ENCODE measurements around the gene LPGAT1.

The LPGAT1 gene

DNA sequence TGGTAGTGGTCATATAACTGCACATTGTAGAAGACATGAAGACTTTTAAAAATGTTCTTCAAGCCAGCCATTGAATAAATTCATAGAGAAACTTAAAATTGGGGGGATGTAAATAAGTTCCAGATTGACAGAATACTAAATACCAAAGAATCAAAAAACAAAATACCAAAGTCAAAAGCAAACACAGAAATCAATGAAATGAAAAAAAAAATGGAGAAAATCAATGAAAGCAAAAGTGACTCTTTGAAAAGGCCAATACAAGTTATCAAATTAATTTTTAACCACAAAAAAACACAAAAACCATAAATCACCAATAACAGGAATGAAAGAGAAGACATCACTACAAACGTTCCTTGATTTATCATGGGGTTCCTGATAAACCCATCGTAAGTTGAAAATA lies 25.6 kb downstream of the LPGAT1 start:
- TF ChIP-seq, protein P1, sequence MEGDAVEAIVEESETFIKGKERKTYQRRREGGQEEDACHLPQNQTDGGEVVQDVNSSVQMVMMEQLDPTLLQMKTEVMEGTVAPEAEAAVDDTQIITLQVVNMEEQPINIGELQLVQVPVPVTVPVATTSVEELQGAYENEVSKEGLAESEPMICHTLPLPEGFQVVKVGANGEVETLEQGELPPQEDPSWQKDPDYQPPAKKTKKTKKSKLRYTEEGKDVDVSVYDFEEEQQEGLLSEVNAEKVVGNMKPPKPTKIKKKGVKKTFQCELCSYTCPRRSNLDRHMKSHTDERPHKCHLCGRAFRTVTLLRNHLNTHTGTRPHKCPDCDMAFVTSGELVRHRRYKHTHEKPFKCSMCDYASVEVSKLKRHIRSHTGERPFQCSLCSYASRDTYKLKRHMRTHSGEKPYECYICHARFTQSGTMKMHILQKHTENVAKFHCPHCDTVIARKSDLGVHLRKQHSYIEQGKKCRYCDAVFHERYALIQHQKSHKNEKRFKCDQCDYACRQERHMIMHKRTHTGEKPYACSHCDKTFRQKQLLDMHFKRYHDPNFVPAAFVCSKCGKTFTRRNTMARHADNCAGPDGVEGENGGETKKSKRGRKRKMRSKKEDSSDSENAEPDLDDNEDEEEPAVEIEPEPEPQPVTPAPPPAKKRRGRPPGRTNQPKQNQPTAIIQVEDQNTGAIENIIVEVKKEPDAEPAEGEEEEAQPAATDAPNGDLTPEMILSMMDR (IDR thresholded peaks at IDR 0.05) = no peak

DNA sequence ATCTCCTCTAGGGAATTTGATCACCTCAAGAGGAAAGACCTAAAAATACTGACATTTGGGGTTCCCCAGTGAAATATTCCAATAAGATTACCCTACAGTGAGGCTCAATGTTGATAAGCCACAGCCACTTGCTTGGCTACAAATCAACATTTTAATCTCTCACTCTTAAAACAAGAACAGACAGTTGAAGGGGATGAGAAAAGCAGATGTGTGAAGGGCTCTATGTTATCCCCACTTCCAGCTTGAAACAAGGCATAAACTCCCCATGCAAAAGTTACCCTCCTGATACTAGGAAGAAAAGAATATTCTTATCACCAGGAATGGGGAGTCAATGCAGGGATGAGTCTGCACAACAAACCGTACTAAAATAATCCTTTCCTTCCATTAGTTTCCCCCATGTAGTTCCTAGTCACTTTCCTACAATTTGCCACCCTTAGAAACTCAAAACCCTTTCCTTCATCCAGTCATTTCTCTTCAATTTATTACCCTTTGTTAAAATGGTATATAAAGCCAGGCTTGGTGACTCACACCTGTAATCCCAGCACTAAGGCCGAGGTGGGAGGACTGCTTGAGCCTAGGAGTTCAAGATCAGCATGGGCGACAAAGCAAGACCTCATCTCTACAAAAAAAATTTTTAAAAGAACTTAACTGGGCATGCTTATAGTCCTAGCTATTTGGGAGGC lies 29.5 kb downstream of the LPGAT1 start:
- TF ChIP-seq, protein P1 (IDR thresholded peaks at IDR 0.05) = no peak

DNA sequence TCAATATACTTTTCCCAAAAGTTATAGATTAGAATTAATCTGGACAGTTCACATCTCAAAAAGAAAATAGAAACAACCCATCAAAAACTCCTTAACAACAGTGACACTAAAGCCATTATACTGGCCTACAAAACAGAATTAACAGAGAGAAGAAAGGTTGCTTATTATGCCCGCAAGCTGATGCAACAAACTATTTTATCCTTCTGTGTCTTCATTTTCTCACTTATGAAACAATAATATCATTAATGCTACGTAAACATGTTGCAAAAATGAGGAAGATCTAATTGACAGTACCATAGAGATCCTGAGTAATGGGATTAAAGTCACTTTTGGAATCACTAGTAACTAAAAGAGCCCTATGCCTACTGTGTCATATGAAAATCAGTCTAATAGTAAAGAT lies 32.6 kb downstream of the LPGAT1 start:
- TF ChIP-seq, protein P1 (IDR thresholded peaks at IDR 0.05) = no peak

DNA sequence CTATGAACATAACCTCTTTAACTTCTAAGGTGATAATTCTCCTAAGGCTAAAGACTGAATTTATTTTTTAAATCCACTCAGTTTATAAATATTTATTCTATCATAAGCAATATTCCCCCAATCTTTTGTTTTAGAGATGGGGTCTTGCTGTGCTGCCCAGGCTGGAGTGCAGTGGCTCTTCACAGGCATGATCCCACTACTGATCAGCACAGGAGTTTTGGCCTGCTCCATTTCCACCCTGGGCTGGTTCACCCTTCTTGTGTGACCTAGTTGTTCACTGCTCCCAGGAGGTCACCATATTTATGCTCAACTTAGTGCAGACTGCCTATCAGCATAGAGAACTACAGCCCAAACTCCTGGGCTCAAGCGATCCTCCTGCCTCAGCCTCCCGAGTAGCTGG lies 38.6 kb downstream of the LPGAT1 start:
- TF ChIP-seq, protein P1 (IDR thresholded peaks at IDR 0.05) = no peak

DNA sequence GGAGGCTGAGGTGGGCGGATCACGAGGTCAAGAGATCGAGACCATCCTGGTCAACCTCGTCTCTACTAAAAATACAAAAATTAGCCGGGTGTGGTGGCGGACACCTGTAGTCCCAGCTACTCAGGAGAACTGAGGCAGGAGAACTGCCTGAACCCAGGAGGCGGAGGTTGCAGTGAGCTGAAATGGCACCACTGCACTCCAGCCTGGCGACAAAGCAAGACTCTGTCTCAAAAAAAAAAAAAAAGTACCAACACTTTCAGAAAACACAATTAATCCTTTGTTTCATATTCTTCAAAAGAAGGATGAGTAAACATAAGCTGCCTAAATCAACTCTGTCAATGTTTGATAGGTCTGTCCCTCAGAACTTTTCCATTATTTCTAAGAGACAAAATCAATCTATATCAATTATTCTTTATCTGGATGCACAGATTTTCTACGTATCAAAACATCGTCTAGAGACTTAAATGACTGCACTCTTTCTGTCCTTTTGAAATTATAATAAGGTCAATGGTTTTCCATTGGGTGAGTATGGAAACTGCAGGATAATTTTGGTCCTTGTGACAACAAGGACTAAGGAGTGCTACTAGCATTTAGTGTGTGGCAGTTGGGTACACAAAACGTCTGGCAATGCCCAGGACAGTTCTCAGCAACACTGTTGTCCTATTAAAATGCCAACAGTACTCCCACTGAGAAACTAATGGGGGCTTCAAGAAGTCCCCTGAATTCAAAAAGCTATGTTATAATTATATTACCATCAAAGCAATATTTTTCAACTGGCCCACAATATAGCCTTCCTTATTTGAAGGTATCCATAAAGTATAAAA lies 40.7 kb downstream of the LPGAT1 start:
- TF ChIP-seq, protein P1 (IDR thresholded peaks at IDR 0.05) = no peak

DNA sequence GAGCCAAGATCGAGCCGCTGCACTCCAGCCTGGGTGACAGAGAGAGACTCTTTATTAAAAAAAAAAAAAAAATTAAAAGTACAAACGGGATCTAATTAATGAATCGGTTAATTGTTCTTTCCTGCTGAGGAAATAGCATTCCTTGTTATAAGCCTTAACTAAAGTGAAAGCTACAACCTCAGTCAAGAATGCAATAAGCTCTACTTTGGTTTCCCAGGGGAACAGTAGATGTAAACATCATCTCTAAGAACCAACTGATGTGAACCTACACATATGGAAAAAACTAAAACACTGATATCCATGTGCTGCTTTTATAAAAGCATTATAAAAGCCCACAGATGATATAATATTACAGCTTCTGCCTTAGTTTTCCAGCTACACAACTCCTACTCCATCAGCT lies 41.9 kb downstream of the LPGAT1 start:
- TF ChIP-seq, protein P1 (IDR thresholded peaks at IDR 0.05) = no peak

DNA sequence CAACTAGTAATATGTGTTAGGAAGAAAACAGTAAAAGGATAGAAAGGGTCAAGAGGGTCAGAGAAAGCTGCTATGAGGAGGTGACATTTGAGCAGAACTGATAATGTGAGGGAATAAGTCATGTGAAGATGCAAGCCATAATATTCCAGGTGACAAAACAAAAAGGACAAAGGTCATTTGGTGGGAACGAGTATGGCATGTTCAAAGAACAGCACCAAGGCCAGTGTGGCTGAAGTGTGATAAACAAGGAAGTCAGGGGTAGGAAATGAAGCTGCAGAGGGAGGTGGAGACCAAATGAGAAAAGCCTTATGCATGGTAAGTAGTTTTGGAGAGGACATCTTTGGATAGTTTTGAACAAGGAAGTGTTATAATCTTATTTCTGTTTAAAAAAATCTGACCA lies 46.7 kb downstream of the LPGAT1 start:
- TF ChIP-seq, protein P1 (IDR thresholded peaks at IDR 0.05) = no peak

Measured in LNCAP (cell line).